ENCODE measurements around the gene TM2D1. TPM values are rescaled to one million over a fixed set of nuclear protein-coding genes. Genes with fewer than 3 reads are reported as not detected.

Gene TM2D1
- 10 to 100 TPM; 25.5 to 51.9 (median 36.2) TPM for total RNA-seq

GRCh38 chr1:61724813-61725694 lies at the start of gene TM2D1:
TM2D1 (minus strand) TSS chr1:61725141; CDS start chr1:61725120, 21 bp downstream.
- Histone ChIP-seq H3K4me3 (peak within 1 kb of the TSS; percentile 77 to 97 (median 85)), H3K27me3 (no peaks in the 10 kb centered on the region), H3K36me3 (peaks cover 0 to 21% (median 0%) of the 10 kb centered on the region in 3 donors), H3K27ac (peak within 1 kb of the TSS; percentile 91 to 98 (median 98)), H3K9me3 (no peaks in the 10 kb centered on the region), H3K4me1 (peaks cover 8 to 39% (median 17%) of the 10 kb centered on the region in 3 donors)
- DNase-seq, result peak; percentile 22
- WGBS, 2 donors, result 0 to 2% methylated on average over 14 to 27 of the region's 45 CpGs
- TF ChIP-seq POLR2A (IDR thresholded peaks at IDR 0.05) (peak in 3 of 4 donors; percentile 48 to 89 (median 81)), CTCF (IDR thresholded peaks at IDR 0.05) (no peak)
- intact Hi-C loops (cut with DNase I), result no loop called here

GRCh38 chr1:61770131-61770530 lies 45.2 kb upstream of the TM2D1 start:
- no peak for DNase-seq
- Histone ChIP-seq H3K27me3 (no peaks in the 10 kb centered on the region), H3K9me3 (no peaks in the 10 kb centered on the region), H3K4me1 (no peaks in the 10 kb centered on the region), H3K4me3 (no peak overlapping the region), H3K27ac (no peak overlapping the region), H3K36me3 (peaks cover 0 to 98% (median 7%) of the 10 kb centered on the region in 3 donors)
- WGBS, 2 donors, result 94 to 100% methylated on average over 1 of the region's 1 CpG
- intact Hi-C loops (cut with DNase I), result no loop called here
- TF ChIP-seq CTCF (IDR thresholded peaks at IDR 0.05), result no peak
- TF ChIP-seq POLR2A (IDR thresholded peaks at IDR 0.05), result no peak

- 62 to 63% methylated on average over 2 of the region's 2 CpGs for WGBS, 2 donors
Measured at GRCh38 chr1:61757950-61758349, 33.0 kb upstream of the TM2D1 start.

GRCh38 chr1:61756773-61757172 lies 31.8 kb upstream of the TM2D1 start:
- Histone ChIP-seq H3K27ac (no peak overlapping the region), H3K27me3 (no peaks in the 10 kb centered on the region), H3K9me3 (no peaks in the 10 kb centered on the region), H3K36me3 (peaks cover 0 to 24% (median 0%) of the 10 kb centered on the region in 3 donors), H3K4me1 (peaks cover 0 to 28% (median 12%) of the 10 kb centered on the region in 3 donors), H3K4me3 (no peak overlapping the region)
- intact Hi-C loops (cut with DNase I), result no loop called here
- DNase-seq, result no peak
- TF ChIP-seq POLR2A (IDR thresholded peaks at IDR 0.05), result no peak
- no peak for TF ChIP-seq CTCF (IDR thresholded peaks at IDR 0.05)
- WGBS, 2 donors, result 37 to 55% methylated on average over 3 of the region's 3 CpGs

More at GRCh38 chr1:61757950-61758349, 33.0 kb upstream of the TM2D1 start:
- intact Hi-C loops (cut with DNase I), result no loop called here
- Histone ChIP-seq H3K27ac (no peak overlapping the region), H3K27me3 (no peaks in the 10 kb centered on the region), H3K9me3 (no peaks in the 10 kb centered on the region), H3K4me3 (no peak overlapping the region), H3K4me1 (peaks cover 0 to 28% (median 12%) of the 10 kb centered on the region in 3 donors), H3K36me3 (peaks cover 0 to 19% (median 0%) of the 10 kb centered on the region in 3 donors)
- DNase-seq, result no peak
- no peak for TF ChIP-seq CTCF (IDR thresholded peaks at IDR 0.05)
- no peak for TF ChIP-seq POLR2A (IDR thresholded peaks at IDR 0.05)

GRCh38 chr1:61754545-61754944 lies 29.6 kb upstream of the TM2D1 start:
- WGBS, 2 donors, result 48 to 53% methylated on average over 3 to 4 of the region's 4 CpGs
- Histone ChIP-seq H3K27me3 (no peaks in the 10 kb centered on the region), H3K4me1 (peaks cover 0 to 28% (median 12%) of the 10 kb centered on the region in 3 donors), H3K4me3 (no peak overlapping the region), H3K27ac (peak overlapping the region in 3 of 4 donors; percentile 7 to 66 (median 42)), H3K36me3 (peaks cover 0 to 24% (median 0%) of the 10 kb centered on the region in 3 donors), H3K9me3 (no peaks in the 10 kb centered on the region)
- no peak for DNase-seq
- intact Hi-C loops (cut with DNase I), result no loop called here
- no peak for TF ChIP-seq CTCF (IDR thresholded peaks at IDR 0.05)
- TF ChIP-seq POLR2A (IDR thresholded peaks at IDR 0.05), result no peak

Data from esophagus squamous epithelium (tissue), 5 donors.